ENCODE results near the gene PTPRM.

PTPRM gene

DNA sequence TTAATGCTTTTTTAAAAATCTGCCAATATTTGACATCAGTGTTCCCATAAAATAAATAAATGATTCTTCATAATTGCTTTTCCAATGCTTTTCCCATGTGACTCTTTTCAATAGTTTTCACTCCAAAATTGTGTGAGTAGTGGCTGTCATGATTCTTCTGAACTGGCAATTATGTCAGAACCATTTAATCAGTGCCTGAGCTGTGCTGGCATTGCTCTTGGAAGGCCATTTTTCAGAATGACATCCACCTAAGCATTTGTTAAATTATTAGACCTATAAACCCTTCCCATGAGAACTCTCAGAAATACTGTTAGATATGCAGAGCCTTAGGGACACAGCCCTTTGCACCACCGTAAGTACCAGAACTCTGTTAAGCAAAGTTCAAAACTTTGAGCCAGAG lies 707.3 kb downstream of the PTPRM start:
- no peaks in the 10 kb centered on the region for H3K9me3 ChIP-seq (ENCODE audit: control insufficient read depth, insufficient read depth, low read length)
- H3K36me3 ChIP-seq (ENCODE audit: insufficient read depth, low read length), result no peaks in the 10 kb centered on the region
- H3K9ac ChIP-seq (ENCODE audit: low read depth, low read length), result no peak overlapping the region
- H3K4me1 ChIP-seq (ENCODE audit: insufficient read depth, low read length), result no peaks in the 10 kb centered on the region

DNA sequence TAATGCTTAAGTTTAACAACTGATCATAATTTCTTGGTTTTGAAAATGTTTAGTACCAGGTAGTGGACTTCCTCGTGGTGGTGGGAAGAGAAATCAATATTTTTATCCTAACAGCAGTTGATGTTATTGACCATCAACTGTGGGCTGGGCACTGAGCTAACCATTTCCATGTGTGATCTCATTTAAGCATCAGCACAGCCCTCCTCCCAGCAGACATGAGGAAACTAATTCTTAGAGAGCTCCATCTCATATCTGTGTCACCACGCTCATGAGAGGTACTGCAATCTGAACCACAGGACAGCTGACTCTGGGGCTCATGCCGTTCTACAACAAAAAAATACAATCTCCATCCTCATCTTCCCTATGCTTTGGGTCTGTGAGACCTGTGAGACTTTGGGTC lies 709.3 kb downstream of the PTPRM start:
- H3K4me1 ChIP-seq (ENCODE audit: insufficient read depth, low read length), result no peaks in the 10 kb centered on the region
- H3K9me3 ChIP-seq (ENCODE audit: control insufficient read depth, insufficient read depth, low read length), result no peaks in the 10 kb centered on the region
- H3K36me3 ChIP-seq (ENCODE audit: insufficient read depth, low read length), result no peaks in the 10 kb centered on the region
- H3K9ac ChIP-seq (ENCODE audit: low read depth, low read length), result no peak overlapping the region

DNA sequence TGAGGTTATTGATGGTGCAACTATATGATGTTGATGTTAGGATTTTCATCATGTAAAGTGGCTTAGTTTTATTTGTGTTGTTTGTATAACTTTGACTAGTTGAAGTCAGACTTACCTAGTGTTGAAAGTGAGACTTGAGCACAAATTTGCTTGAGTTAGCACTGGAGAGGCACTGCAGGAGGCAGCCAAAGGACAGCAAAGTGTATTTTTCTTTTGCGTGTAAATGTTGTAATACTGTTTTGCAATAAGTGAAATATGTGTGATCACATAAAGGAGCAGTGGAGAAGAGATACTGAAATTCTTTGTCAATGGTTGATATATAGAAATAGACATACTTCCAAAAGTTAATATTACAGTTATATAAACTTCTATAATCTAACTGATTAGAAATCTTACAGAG lies 710.2 kb downstream of the PTPRM start:
- Histone ChIP-seq H3K4me1 (ENCODE audit: insufficient read depth, low read length) (no peaks in the 10 kb centered on the region), H3K36me3 (ENCODE audit: insufficient read depth, low read length) (no peaks in the 10 kb centered on the region), H3K9me3 (ENCODE audit: control insufficient read depth, insufficient read depth, low read length) (no peaks in the 10 kb centered on the region), H3K9ac (ENCODE audit: low read depth, low read length) (no peak overlapping the region)

DNA sequence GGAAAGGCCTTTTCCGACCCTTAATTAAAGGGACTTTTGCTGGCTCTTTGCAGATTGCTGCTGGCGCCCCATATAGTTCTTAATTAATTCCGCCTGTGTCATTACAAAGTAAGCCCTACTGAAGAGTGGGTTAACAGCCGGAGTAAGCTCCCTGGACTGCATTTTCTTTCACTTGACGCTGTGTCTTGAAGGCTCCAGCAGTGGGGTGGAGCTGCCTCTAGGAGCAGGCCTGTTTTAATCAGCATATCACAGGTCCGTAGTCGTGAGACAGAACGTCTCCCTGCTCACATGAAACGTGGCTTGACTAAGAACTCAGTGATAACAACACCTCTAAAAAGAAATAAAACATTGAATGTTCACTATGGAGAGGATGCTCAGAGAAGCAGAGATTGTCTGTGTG lies 712.2 kb downstream of the PTPRM start:
- no peaks in the 10 kb centered on the region for H3K36me3 ChIP-seq (ENCODE audit: insufficient read depth, low read length)

DNA sequence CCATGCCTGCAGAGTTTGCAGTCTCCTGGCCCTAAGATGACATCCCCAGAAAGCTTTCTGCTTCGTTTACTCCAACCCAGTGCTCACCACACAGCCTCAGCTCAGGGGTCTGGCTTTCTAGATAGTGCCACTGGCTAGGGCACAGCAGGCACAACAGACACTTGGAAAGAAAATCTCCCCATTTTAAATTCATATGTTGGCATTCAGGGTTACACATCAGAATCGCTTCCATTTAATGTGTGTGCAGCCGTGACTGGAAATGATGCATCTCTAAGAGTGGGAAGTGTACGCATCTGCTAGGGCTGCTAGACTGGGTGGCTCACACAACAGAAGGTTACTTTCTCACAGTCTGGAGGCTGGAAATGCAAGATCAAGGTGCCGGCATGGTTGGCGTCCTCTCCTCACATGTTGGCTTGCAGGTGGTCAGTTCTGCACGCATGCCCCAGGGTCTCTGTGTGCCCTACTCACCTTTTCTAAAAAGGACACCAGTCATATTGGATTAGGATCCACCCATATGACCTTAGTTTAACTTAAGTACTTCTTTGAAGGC lies 712.7 kb downstream of the PTPRM start:
- H3K9ac ChIP-seq (ENCODE audit: low read depth, low read length), result no peak overlapping the region
- no peaks in the 10 kb centered on the region for H3K4me1 ChIP-seq (ENCODE audit: insufficient read depth, low read length)
- no peaks in the 10 kb centered on the region for H3K9me3 ChIP-seq (ENCODE audit: control insufficient read depth, insufficient read depth, low read length)
- H3K36me3 ChIP-seq (ENCODE audit: insufficient read depth, low read length), result no peaks in the 10 kb centered on the region

More for the DNA sequence above, 712.2 kb downstream of the PTPRM start:
- Histone ChIP-seq H3K4me1 (ENCODE audit: insufficient read depth, low read length) (no peaks in the 10 kb centered on the region), H3K9me3 (ENCODE audit: control insufficient read depth, insufficient read depth, low read length) (no peaks in the 10 kb centered on the region), H3K9ac (ENCODE audit: low read depth, low read length) (no peak overlapping the region)

DNA sequence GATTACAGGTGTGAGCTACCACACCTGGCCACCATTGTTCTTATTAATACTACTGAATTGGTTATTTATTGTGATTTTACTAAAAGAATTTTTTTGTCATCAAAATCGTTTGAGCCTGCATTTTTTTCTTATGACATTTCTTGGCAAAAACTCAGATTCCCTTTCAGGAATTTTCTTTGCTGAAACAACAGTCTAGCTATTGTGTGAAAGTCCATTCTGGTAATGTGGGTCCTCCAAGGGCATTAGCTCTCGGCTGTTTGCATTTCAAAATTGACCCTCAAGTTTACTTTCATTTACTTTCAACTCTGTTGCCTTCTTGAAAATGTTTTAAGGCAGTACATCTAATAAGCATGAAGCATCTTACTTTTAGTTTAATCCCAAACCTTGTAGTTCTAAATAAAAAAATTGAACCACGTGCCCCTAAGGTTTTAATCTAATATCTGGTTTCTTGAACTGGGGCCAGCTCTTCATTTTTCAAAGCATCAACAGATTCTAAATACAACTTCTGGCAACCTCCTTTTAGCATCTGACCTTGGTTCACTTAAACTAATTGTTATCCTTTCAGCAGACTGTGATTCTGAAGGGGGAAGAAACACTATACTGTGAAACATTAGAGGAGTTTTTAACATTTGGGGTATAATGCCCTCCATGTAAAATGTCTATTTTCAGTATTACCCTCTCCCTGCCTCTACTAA lies 716.9 kb downstream of the PTPRM start:
- H3K36me3 ChIP-seq (ENCODE audit: insufficient read depth, low read length), result no peaks in the 10 kb centered on the region
- H3K4me1 ChIP-seq (ENCODE audit: insufficient read depth, low read length), result no peaks in the 10 kb centered on the region
- H3K9ac ChIP-seq (ENCODE audit: low read depth, low read length), result no peak overlapping the region
- no peaks in the 10 kb centered on the region for H3K9me3 ChIP-seq (ENCODE audit: control insufficient read depth, insufficient read depth, low read length)

DNA sequence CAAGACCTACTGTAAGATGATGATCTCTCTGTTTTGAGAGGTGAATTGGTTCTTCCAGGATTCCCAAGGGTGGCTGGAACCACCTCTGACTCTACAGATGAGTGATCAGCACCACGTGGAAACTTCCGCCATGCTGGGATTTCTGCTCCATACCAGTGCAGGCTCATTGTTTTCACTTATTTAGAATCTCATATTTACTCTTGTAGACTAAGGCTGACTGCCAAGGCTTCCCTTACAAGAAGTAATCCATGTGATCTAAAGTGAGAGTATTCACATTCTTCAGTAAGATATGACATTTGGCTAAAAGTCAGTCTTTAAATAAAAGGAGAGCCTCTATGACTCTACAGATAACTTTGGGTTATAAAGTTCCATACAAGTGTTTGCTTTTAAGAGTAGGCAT lies 719.2 kb downstream of the PTPRM start:
- Histone ChIP-seq H3K4me1 (ENCODE audit: insufficient read depth, low read length) (no peaks in the 10 kb centered on the region), H3K9ac (ENCODE audit: low read depth, low read length) (no peak overlapping the region), H3K9me3 (ENCODE audit: control insufficient read depth, insufficient read depth, low read length) (no peaks in the 10 kb centered on the region), H3K36me3 (ENCODE audit: insufficient read depth, low read length) (no peaks in the 10 kb centered on the region)

DNA sequence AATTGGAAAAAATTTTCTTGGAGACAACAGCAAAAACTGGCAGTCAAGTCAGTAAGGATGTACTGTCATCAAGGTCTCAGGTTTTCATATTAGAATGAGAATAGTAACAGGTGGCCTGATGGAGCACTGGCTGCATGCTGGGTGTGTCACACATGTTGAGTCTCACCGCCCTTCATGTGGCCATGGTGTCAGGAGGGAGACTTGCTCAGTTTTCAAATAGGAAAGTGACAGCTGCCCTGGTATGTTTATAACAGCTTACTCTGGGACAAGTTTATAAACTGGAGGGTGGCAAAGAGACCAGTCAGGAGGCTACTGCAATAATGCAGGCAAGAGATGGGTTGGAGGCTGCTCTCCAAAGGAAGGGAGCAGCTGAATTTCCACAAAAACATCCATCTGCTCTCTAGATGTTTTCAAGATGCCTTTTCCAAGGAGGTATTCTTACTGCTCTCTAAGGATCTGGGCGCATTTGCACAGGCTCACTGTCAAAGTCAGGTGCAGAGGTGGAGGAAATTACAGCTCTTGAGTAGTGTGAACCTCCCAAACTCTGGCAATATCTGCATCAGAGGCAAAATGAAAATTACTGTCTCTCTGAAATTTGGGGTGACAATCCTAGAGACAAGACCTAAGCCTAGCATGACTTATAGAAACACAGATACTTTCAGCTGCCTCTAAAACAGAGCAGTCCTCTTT lies 720.2 kb downstream of the PTPRM start:
- no peaks in the 10 kb centered on the region for H3K4me1 ChIP-seq (ENCODE audit: insufficient read depth, low read length)
- H3K36me3 ChIP-seq (ENCODE audit: insufficient read depth, low read length), result no peaks in the 10 kb centered on the region
- H3K9me3 ChIP-seq (ENCODE audit: control insufficient read depth, insufficient read depth, low read length), result no peaks in the 10 kb centered on the region
- no peak overlapping the region for H3K9ac ChIP-seq (ENCODE audit: low read depth, low read length)

DNA sequence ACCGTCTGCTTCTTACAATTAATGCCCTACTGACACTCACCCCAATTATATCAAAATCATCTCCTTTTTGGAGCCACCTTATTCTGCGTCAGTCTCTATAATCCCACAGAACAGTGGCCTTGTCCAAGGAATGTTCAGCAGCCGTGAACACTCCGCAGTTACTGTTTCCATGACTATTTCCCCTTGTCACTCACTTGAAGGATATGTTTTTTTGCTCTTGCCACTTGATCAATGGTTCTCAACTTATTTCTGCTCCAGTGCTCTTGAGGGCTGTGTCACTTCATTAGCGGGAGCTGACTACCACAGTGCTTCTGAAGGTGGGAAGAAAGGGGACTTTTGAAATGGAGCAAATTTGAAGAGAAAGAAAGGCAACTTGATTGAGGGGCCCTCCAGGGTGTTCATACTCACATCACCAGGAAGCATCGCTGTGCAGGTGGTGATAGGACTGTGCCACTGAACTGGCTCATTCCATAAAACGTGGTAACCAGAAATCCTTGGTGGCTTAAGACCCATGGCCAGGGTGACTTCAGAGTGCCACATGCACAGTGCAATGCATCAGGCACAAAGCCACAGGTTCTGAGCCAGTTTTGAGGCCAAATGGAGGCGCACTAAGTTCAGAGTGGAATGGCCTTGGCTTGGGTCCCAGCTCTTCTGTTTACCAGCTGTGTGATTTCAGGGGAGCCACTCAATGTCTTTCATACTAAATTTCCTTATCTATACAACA lies 721.5 kb downstream of the PTPRM start:
- H3K9me3 ChIP-seq (ENCODE audit: control insufficient read depth, insufficient read depth, low read length), result no peaks in the 10 kb centered on the region
- no peaks in the 10 kb centered on the region for H3K36me3 ChIP-seq (ENCODE audit: insufficient read depth, low read length)
- no peaks in the 10 kb centered on the region for H3K4me1 ChIP-seq (ENCODE audit: insufficient read depth, low read length)
- H3K9ac ChIP-seq (ENCODE audit: low read depth, low read length), result no peak overlapping the region

DNA sequence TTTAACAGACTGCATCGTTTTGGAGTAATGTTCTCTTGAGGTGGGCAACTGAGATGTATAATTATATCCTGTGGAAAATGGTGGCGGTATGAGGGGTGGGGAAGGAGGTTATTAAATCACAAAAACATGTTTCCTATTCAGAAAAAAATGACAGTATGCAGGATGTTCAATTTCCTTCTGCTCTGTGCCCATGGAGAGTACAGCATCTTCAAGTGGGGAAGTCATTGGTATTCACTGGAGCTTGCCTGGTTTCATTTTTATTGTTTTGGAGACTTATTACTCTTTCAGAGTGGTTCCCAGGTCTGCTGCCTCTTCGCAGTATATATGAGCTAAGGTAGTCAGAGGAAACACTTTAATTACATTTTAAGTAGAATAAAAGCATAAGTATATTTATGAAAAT lies 723.3 kb downstream of the PTPRM start:
- Histone ChIP-seq H3K4me1 (ENCODE audit: insufficient read depth, low read length) (no peaks in the 10 kb centered on the region), H3K36me3 (ENCODE audit: insufficient read depth, low read length) (no peaks in the 10 kb centered on the region), H3K9ac (ENCODE audit: low read depth, low read length) (no peak overlapping the region), H3K9me3 (ENCODE audit: control insufficient read depth, insufficient read depth, low read length) (no peaks in the 10 kb centered on the region)

DNA sequence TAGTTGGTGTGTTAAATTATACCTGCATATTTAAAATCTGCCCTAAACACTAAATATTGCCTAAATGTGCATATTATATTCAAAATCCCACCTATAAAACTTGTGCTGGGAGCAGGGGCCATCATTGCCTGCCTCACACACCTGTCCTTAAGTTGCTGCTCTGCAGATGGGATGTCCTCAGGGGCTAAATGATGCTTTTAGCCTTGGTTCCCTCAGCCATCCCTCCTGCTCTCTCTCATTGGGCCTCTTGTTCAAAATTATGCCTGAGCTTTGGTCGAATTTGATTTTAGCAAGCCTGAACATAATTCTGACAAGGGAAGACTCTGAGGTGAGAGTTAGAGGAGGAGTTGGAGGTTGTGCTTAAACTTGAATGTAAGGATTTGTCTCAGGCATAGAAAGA lies 723.8 kb downstream of the PTPRM start:
- Histone ChIP-seq H3K4me1 (ENCODE audit: insufficient read depth, low read length) (no peaks in the 10 kb centered on the region), H3K36me3 (ENCODE audit: insufficient read depth, low read length) (no peaks in the 10 kb centered on the region), H3K9ac (ENCODE audit: low read depth, low read length) (no peak overlapping the region), H3K9me3 (ENCODE audit: control insufficient read depth, insufficient read depth, low read length) (no peaks in the 10 kb centered on the region)

DNA sequence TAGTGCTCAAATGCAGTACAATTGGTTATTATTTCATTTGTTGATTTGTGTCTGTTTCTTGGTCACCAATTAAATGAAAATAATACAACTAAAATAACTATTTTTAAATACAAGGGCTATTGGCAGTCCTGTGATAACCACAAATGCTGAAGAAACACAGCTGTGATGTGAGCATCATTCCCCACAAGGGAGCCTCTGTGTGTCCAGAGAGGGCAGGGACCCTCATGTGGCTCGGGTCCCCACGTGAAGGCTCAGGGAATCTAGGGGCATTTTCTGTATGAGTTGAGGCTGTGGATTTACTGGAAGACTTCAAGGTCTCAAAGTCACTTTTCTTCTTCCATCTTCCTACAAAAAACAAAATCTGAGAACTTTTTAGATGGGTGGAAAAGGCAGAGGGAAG lies 726.1 kb downstream of the PTPRM start:
- Histone ChIP-seq H3K9ac (ENCODE audit: low read depth, low read length) (no peak overlapping the region), H3K36me3 (ENCODE audit: insufficient read depth, low read length) (no peaks in the 10 kb centered on the region; the same call in 1 of the 2 replicates), H3K4me1 (ENCODE audit: insufficient read depth, low read length) (no peaks in the 10 kb centered on the region)

DNA sequence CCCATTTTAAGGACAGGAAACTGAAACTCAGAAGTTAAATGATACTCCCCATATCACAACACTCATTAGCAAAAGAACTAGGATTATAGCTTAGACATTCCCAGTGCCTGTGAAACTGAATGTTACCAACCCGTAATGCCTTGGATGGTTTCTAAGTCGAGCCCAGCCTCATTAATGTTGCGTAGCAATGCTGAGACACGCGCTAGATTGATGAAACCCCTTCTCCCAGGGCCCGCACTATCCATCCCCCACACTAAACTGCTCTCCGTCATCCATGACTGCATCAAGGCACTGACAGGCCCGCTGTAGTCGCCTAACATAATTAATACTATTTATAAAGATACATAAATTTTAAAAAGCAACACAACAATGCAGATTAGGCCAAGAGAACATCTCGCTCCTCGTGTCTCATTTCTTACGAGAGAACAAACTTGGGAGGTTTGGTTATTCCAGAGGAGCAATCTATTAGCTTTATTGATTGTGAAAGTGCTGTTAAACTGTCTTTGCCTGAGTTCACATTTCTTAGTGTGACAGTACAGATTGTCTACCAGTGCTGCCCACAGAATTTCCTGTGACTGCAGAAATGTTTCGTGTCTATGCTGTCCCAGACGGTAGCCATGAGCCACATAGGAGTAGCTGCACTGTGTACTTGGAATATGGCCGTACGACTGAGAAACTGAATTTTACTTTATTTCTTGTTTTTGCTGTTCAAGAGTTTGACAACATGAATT lies 729.9 kb downstream of the PTPRM start:
- H3K4me1 ChIP-seq (ENCODE audit: insufficient read depth, low read length), result no peaks in the 10 kb centered on the region
- H3K9ac ChIP-seq (ENCODE audit: low read depth, low read length), result no peak overlapping the region
- H3K36me3 ChIP-seq (ENCODE audit: insufficient read depth, low read length), result no peaks in the 10 kb centered on the region; the same call in 1 of the 2 replicates
- H3K9me3 ChIP-seq (ENCODE audit: control insufficient read depth, insufficient read depth, low read length), result no peaks in the 10 kb centered on the region

More for the DNA sequence above, 726.1 kb downstream of the PTPRM start:
- no peaks in the 10 kb centered on the region for H3K9me3 ChIP-seq (ENCODE audit: control insufficient read depth, insufficient read depth, low read length)

DNA sequence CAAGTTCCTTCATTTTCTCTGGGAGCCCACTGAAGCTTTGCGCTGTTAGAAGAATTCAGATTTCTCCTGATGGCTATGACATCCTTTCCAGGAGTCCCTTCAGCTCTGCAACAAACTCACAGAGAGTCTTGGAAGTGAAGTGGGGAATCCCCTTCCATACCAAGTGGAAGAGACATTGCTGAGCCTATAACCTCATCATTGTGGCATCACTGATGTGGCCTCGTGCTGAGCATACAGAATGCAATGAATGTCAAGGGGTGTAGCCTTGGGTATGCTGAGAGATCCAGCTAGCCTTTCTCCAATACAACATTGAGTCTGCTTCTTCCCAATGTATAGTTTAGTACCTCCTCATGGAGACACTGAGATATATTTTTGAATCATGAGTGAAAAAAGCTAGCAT lies 731.1 kb downstream of the PTPRM start:
- Histone ChIP-seq H3K9me3 (ENCODE audit: control insufficient read depth, insufficient read depth, low read length) (no peaks in the 10 kb centered on the region), H3K36me3 (ENCODE audit: insufficient read depth, low read length) (no peaks in the 10 kb centered on the region; the same call in 1 of the 2 replicates), H3K9ac (ENCODE audit: low read depth, low read length) (no peak overlapping the region), H3K4me1 (ENCODE audit: insufficient read depth, low read length) (no peaks in the 10 kb centered on the region)

Measured in ES-I3 (cell line).